Stimulated activated CD4-positive, alpha-beta T cell treated with anti-CD3 and anti-CD28 coated beads, TNF-alpha, amount 100 ng/mL, for 48 hours (primary cell): ENCODE results near the gene UBE4B.
"Not testable (repeated sequence)": the region's sequence is repeated elsewhere in the genome, so short reads cannot be mapped to it uniquely, and the experiment has no call there.

Experiments used
- DNase-seq, 3 donors: peaks; one replicate each; pipeline ENCODE4 v3.0.0-alpha.2; 2020; ENCODE audit warnings: low read depth in 3 of 3

The UBE4B gene

DNA sequence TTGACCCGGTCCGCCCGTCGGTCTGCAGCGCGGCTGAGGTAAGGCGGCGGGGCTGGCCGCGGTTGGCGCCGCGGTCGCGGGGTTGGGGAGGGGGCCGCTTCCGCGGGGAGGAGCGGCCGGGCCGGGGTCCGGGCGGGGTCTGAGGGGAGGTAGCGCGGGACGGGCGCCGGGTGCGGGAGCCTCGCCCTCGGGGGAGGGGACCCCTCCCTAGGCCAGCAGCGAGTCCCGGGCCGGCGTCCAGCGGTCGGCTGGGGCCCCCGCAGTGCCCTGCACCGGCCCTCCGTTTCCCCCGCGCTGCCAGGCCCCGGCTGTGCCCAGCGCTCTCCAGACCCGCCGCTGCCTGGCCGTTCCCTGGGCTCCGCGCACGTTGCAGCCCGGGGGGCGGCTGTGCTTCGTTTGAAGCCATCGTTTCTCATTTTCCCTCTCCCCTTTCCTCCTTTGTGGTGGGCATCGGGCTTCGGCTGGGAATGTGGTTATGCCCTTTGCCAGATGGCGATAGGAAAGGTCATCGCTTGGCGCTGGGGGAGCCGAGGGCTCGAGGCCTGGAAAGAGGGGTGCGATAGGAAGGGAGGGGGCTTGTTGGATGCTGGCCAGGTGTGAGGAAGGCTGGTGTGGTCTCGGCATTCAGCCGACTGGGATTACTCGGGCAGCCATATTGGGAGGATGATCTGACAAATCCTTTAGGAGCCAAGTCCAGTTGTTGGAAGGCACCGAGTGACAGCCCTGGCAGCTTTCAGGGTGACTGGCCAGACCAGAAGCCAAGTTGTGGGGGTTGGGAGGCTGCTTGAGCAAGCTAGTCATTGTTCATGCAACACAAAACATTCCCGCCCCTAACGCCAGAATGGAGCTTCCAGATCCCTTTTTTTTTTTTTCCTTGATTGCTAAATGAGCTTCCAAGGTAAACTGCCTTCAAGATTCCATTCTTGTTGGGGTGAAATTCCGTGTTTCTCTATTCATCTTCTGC is 178.4 kb downstream of the UBE4B start:
- no peak for DNase-seq

GRCh38 chr1:10211805-10212410 is 179.2 kb downstream of the UBE4B start:
- DNase-seq, result no peak

DNA sequence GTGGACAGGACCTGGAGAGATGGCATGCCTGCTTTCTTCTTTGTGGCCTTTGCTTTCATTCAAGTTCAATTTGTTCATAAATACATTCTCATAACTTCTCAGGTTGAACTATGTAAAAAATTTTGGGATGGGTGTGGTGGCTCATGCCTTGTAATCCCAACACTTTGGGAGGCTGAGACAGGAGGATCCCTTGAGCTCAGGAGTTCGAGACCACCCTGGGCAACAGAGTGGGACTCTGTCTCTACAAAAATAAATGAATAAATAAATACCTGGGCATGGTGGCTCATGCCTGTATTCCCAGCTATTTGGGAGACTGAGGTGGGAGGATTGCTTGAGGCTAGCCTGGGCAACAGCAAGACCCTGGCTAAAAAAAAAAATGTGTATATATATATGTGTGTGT is 179.7 kb downstream of the UBE4B start:
- DNase-seq, result no peak

- no peak for DNase-seq
These were observed 180.5 kb downstream of the UBE4B start for GRCh38 chr1:10213186-10213705.

GRCh38 chr1:10216090-10216749 is 183.5 kb downstream of the UBE4B start:
- no peak for DNase-seq

DNA sequence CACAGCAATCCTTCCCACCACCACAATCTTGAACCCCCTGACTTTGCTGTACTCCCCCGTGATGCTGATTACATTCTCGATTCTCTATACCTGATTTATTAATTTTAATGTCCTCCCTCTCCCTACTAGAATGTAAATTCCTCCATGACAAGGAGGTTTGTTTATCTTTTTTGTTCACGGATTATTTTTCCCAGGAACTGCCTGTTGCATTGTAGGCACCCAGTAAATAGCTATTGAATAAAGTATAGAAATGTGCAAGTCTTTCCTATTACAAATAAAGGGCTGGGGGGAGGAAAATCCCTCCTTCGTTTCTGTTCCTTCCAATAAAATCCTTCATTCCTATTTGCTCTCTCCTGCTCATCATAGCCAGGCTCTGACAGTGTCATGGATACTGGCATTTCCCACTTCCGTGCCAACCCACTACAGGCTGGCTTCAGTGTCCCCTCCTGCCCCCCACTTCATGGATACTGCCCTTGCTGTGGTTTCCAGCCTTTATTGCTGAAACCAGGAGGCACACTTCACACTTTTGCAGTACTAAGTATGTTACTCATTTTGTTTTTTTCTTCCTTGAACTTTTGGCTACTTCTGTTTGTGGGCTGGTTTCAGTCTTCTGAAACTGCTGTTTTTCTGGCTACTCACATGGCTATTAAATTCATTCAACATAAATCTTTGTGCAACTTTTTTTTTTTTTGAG is 185.1 kb downstream of the UBE4B start:
- DNase-seq, result no peak

DNA sequence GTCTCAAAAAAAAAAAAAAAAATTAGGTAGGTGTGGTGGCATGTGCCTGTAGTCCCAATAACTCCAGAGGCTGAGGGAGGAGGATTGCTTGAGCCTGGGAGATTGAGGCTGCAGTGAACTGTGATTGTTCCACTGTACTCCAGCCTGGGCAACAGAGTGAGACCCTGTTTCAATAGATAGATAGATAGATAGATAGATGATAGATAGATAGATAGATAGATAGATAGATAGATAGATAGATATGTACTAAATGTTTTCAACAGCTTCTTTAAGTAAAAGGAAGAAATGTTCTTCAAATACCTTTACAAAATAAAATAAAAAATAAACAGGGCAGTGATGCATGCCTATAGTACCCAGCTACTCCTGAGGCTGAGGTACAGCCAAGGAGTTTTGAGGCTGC is 187.4 kb downstream of the UBE4B start:
- DNase-seq, result no peak

DNA sequence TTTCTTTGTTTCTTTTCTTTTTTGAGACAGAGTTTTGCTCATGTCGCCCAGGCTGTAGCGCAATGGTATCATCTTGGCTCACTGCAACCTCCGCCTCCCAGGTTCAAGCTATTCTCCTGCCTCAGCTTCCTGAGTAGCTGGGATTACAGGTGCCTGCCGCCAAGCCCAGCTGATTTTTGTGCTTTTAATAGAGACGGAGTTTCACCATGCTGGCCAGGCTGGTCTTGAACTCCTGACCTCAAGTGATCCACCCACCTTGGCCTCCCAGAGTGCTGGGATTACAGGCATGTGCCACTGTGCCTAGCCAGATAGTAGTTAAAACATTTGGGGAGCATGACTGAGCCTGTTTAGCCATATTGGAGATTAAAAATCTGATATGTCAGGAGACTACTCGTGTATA is 187.9 kb downstream of the UBE4B start:
- not testable (repeated sequence) for DNase-seq

DNA sequence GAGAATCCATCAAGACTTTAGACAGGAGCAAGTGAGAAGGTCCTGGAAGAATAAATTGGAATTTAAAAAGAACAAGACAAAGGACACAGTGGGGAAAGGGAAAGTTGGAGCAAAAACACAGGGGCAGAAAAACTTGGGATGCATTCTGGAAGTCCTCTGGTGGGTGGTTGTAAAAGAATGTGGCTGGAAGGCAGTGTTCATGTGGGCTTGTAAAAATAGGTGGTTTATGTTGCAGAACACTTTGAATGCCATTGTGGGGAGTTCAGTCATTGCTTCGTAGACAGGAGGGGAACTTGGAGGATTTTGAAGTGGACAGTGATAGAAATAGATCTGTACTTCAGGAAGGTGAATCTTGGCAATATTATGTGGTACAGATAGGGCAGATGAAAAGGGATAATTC is 192.8 kb downstream of the UBE4B start:
- no peak for DNase-seq

- DNase-seq, result no peak
These were observed 195.8 kb downstream of the UBE4B start for GRCh38 chr1:10228528-10228927.

DNA sequence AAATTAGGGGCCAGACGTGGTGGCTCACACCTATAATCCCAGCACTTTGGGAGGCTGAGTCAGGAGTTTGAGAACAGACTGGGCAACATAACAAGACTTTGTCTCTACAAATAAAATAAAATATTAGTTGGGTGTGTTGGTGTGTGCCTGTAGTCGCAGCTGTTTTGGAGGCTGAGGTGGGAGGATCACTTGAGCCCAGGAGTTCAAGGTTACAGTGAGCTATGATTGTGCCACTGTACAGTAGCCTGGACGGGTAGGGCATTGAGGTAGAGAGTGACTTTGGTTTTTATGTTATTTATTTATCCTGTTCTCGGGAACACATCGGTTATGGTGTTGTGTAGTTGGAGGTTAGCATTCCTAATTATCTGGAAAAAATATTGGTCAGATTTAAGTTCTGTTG is 197.1 kb downstream of the UBE4B start:
- DNase-seq, result no peak
